Measurements from ENCODE around the gene CT45A1.

DNA sequence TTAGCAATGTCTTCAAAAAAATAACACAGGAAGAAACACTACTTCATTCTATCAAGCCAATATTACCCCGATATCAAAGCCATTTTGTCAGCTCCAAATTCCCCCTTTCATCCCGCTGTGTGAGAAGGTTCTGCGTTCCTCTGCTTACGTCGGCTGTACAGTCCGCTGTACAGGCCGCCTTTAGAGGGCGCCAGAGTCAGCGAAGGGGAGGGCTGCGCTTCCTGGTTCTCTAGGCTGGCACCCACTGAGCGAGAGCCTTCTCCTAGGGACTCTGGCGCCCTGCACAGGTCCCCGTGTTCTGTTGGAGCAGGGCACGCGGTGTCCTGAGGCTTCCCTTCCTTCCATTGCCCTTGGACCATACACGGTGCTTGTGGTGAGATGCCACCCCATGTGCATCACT, 25.3 kb upstream of the CT45A1 start:
- TF ChIP-seq ZNF274 (IDR thresholded peaks at IDR 0.05; ENCODE audit: low read depth, low read length) (no peak), SUZ12 (IDR thresholded peaks at IDR 0.05; ENCODE audit: extremely low read depth, insufficient read depth, insufficient read length) (no peak), YY1 (IDR thresholded peaks at IDR 0.05; ENCODE audit: insufficient read depth, insufficient read length) (no peak)
